Stimulated activated CD8-positive, alpha-beta memory T cell treated with anti-CD3 and anti-CD28 coated beads, Interleukin-12 subunit alpha, Interleukin-12 subunit beta, amount 100 ng/mL, for 24 hours (primary cell): ENCODE results near the gene GALNT16.
"Not testable (repeated sequence)": the region's sequence is repeated elsewhere in the genome, so short reads cannot be mapped to it uniquely, and the experiment has no call there.

Source experiments
- DNase-seq: peaks from one replicate; pipeline ENCODE4 v3.0.0-alpha.2; 2020; ENCODE audit errors: extremely low read depth

Gene GALNT16

GRCh38 chr14:69285661-69286255, 25.8 kb downstream of the GALNT16 start:
- no peak for DNase-seq

DNA sequence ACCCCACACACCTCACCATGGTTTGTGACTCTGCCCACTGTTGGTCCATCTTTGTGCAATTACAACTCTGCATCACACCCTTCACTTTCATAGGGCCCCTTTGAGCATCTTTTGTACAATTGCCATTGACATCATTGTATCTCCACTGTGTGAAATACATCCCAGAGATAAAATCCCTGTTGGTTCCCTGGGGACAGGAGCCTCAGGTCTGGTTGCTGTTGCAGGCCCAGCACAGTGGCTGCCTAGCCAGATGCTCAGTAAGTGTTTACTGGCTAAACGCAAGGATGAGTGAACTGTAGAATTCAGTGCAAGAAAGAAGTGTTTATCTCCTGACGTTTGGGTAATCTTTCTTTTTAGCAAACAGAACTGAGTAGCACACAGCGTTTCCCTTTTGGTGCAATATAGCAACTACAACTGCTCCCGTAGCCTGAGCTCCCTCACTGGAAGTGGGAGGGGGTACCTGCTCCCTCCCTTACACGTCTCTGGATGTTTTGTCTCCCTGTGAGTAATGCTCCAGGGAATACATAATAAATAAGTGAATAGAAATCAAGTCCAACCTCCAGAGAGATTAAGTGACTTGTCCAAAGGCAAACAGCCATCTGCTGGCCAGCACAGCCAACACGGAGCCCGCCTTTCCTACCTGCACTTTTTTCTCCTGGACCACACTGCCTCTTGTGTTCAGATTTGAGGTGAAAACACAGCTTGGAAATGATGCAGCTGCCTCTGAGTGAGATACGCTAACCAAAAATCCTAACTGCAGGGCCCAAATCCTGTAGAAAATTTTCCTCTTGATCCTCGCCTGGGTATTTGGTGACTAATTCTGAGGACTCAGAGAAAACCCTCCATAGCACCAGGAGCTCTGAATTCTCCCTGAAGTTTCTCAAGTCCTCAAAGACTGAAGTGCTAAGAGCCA, 27.4 kb downstream of the GALNT16 start:
- no peak for DNase-seq

- no peak for DNase-seq
These were observed 28.2 kb downstream of the GALNT16 start for GRCh38 chr14:69288011-69288771.

DNA sequence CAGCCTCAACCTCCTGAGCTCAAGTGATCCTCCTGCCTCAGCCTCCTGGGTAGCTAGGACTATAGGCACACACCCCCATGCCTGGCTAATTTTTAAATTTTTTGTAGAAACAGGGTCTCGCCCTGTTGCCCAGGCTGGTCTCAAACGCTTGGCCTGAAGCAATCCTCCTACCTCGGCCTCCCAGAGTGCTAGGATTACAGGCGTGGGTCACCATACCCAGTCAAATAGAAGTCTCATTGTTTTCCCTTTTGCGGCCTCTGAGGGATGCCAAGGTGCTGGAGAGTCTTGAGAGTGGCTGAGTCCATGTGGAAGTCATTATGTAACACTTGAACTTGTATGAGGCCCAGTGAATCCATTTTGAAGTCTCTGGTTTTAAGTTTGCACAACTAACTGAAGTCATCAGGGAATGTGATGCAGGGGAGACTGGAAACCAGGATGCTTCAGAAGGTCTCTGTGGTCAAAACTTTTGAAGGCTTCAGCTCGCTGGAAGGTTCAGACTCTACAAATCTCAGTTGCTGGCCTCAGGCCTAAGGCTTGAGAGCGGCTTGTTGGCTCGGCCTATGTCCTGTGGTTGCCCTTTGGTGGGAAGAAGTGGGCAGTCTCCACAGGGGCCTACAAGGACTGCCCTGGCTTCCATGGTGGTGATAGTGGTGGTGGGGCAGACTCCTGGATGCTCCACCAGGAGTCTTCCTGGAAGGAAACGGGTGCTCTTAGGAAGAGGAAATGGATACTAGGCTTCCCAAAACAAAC, 29.2 kb downstream of the GALNT16 start:
- no peak for DNase-seq

DNA sequence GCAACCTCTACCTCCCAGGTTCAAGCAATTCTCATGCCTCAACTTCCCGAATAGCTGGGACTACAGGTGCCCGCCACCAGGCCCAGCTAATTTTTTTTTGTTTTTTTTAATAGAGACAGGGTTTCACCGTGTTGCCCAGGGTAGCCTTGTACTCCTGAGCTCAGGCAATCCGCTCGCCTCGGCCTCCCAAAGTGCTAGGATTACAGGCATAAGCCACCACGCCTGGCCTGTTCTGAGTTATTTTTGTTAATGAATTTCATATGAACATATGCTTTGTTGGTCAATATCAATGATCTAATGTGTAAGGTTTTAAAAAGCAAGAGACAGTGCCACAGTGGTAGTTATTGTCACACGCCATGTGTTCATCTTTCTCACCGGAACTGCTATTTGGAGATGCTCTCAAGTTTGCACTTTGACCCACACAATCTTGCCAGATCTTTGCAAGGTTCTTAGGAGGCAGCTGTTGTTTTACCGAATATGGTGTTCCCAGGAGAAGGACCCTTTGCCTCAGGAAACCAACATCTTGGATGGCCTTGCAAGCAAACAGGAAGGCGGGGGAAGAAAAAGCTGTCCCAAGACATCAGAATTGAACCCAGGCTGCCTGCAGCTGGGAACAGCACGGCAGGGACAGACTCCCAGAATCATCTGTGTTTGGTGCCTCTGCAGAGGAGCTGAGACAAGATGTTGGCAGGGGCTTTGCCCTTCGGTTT, 30.0 kb downstream of the GALNT16 start:
- DNase-seq: no peak

GRCh38 chr14:69290881-69291280, 30.9 kb downstream of the GALNT16 start:
- DNase-seq: not testable (repeated sequence)

GRCh38 chr14:69291396-69291795, 31.4 kb downstream of the GALNT16 start:
- DNase-seq: no peak

DNA sequence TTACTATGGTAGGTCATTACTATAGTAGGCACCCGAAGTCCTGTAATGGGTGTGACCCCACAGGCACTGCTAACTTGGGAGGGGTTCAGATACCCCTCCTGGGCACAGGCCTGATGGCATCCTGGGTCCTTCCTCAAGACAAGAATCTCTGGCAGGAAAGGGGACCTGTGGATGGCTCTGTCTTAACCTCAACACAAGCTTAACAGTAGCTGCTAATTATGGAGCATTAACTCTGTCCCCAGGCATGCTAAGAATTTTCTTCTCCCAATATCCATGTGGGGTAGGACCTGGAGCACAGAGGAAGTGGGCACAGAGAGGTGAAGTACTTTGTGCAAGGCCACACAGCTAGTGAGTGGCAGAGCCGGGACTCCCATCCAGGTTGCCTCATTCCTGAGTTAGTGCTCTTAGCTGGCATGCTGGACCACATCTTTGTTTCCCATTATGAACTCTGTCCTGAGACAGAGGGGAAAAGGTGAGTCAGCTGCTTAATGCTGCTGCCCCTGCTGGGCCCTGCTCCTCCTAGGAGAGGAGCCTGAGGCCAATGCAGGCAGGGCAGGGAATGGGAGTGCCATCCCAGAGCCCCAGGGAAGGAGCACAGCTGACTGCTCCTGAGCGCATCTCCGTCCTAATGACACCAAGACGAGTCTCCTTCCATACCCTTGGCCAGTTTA, 32.1 kb downstream of the GALNT16 start:
- DNase-seq: no peak

DNA sequence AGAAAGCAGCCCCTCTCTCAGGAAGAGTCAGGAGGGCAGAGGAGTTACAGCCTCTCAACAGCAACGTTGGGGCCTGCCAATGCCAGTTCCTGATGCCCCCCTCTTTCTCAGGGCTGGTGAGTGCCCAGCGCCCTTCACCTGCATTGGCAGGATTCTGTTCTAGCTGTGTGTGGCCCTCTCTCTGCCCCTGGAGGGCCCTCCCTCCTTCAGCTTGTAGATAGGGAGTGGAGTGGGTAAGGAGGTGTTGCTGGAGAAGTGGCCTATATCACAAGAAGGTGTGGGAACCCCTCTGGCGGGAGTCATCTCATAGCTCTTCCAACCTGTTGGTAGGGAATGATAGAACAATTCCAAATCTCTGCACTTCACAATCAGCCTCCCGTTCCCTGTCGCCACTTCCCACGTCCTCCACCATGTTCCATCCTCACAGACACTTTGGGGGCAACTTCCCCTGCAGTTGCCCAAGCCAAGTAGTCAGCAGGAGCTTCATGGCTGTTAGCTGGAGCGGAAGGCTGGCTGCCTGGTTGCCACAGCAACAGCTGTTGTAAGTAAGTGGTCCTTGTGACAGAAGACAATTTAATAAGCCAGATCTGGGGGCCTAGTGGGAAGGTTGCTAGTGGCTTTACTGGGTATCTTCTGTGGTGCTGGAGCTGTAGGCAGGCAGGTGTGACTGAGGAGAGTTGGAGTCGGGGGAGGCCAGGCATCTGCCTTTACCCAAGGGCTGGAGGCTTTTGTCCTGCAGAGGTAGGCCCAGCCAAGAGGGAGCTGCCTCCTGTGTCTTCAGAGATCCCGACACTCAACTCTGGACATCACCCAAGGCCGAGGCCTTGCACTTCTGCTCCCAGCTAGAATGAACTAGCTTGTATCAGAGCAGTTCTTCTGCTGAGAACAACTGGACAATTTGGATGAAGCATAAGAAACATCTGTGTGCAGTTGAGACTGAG, 38.4 kb downstream of the GALNT16 start:
- no peak for DNase-seq

DNA sequence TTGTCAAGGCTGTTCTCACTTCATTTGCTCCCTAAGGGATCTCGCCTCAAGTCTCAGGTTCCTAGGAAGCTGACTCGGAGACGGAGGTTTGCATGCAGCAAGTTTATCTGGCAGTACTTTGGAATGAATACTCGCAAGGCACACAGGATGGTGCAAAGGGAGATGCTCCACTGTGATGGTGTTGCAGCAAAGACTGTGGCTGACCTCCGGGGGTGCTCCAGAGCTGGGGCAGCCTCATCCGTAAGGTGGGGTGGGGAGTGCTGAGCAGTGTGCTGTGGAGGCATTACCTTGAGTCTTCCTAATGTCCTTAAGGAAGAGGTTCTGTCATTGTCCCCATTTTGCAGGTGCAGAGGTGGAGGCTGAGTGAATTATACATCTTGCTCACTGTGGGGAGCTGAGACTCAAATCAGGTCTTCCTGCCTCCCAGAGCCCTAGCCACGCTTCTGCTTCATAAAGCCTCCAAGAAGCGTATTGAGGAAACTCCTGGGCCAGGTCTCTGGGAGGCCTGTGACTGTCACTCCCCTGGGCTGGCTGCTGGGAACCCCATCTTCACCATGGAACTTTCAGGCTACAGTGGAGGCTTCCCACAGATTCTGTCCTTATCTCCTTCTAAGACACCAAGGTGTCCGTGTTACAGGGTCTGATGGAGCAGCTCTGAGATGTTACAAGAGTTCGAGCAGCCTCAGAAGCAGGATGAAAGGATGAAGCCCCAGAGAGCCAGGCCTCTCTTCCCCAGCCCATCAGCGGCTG, 39.5 kb downstream of the GALNT16 start:
- DNase-seq: no peak

DNA sequence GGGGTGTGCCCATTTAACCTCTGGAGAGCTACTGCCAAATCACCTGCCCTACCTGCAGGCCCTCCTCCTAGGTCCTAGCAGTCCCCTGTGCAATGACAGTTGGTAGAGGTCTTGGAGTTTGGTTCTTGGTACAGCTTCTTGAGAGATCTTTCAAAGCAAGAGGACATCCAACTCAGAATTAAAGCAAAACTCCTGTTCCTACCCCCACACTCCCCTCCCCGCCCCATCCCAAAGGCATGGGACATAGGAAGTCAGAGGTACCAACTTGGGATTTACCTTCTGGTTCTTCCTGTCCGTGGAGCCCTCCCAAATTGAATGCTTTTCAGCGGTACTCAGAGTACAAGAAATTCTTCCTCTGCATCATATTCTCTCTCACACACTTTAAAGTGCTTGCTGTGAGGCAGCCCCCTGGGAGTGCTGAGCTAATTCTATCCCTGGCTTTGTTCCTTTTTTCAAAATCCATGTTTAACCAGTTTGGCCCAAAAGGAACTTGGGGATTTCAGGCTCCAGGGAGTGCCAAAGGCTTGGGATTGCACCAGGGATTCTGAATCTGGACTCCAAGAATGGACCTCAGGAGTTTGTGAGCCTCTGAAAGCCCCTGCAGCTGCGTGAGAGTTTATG, 40.8 kb downstream of the GALNT16 start:
- no peak for DNase-seq

GRCh38 chr14:69303086-69303485, 43.1 kb downstream of the GALNT16 start:
- DNase-seq: no peak

- DNase-seq: no peak
These were observed 52.6 kb downstream of the GALNT16 start for GRCh38 chr14:69312608-69313007.

DNA sequence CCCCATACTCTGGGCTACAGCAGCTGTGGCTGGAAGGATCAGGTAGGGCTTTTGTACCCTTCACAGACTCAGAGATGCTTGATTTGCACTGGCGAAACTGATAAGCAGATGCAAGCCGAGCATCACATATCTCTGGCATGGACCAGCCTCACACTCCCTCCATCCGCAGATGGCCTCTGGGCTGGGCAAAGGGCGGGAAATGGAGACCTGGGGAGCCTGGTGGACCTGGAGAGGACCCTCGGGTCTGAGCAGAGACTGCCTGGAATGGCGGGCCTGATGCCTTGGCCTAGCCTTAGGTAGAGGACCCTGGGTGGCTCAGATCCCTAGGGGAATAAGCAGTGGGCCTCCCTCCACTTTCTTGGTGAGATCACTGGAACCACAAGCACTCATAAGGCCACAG, 53.2 kb downstream of the GALNT16 start:
- no peak for DNase-seq

GRCh38 chr14:69314327-69314726, 54.4 kb downstream of the GALNT16 start:
- no peak for DNase-seq

DNA sequence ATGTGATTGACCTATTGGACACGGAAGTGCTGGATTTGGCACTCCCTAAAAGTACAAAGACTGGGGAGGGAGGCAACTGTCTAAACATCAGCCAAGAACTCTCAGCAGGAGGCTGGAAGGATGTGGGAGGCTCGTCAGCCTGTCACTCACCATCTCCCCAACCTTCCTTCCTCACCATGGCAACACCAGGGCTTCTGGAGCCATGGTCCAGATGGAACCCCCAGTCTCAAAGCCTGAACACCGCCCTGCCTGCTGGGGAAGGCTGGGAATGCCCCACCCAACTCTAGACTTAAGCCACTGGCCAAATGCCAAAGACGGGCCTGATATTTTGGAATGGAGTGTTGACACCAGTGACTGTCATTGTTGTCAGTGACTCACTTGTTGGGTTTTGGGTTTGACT, 55.3 kb downstream of the GALNT16 start:
- no peak for DNase-seq

GRCh38 chr14:69316449-69317101, 56.6 kb downstream of the GALNT16 start:
- no peak for DNase-seq
